Transverse colon (tissue), 4 donors: ENCODE data around the gene TEAD4.

ENCODE experiments used
- CTCF ChIP-seq, 5 experiments: fragments of 200-600 bp in 3 of 5; fragments of 450-650 bp in 2 of 5; sonication (generic) in 3 of 5; IDR thresholded peaks; 1 replicate in 2 of 5; 2 replicates in 3 of 5; pipeline ENCODE4 v1.5.1; 2016 to 2017; ENCODE audit warnings: antibody characterized with exemption in 5 of 5, inconsistent platforms in 3 of 5, mild to moderate bottlenecking in 2 of 5, moderate library complexity in 1 of 5
- EP300 ChIP-seq: sonication (generic); formaldehyde crosslinking; IDR thresholded peaks from one replicate; pipeline ENCODE4 v1.6.1; 2017; ENCODE audit warnings: antibody characterized with exemption, low read depth
- POLR2A ChIP-seq: fragments of 450-650 bp; IDR thresholded peaks from one replicate; pipeline ENCODE4 v1.6.1; 2016; ENCODE audit warnings: antibody characterized with exemption, mild to moderate bottlenecking, moderate library complexity
- POLR2AphosphoS5 ChIP-seq, 3 donors: sonication (generic); formaldehyde crosslinking; IDR thresholded peaks; one replicate each; pipeline ENCODE4 v1.6.1; 2016; ENCODE audit warnings: antibody characterized with exemption in 3 of 3

GRCh38 chr12:2986876-2987275 lies 27.7 kb downstream of the TEAD4 start:
- TF ChIP-seq CTCF (IDR thresholded peaks at IDR 0.05) (no peak), POLR2A (no peak), POLR2AphosphoS5 (IDR thresholded peaks at IDR 0.05) (no peak), EP300 (no peak)
